HG02943 (cell line): ENCODE results near the gene AFF1.

Experiments
- ATAC-seq: cut with Tn5 transposase; IDR thresholded peaks from one replicate; pipeline ENCODE4 v1.9.1; 2021; ENCODE audit warnings: mild to moderate bottlenecking, low read depth, moderate library complexity; ENCODE audit not compliant: unreplicated experiment

Gene AFF1

DNA sequence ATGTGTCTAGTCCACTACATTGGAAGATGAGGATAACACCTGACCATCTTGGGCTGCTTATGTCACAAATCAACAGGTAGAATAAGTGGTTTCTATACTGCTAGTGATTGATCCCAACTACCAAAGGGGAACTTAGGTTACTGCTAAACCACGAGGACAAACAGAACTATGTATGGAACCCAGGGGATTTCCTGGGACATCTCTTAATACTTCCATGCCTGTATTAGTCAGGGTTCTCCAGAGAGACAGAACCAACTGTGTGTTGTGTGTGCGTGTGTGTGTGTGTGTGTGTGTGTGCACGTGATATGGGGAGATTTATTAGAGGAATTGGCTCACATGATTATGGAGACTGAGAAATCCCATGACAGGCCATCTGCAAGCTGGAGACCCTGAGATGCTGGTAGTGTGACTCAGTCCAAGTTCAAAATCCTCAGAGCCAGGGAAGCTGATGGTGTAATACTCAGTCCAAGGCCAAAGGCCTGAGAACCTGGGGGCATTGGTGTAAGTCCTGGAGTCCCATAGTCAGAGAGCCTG is 16.2 kb upstream of the AFF1 start:
- ATAC-seq: no peak

- no peak for ATAC-seq
Measured at GRCh38 chr4:86919561-86920223, 15.1 kb upstream of the AFF1 start.

DNA sequence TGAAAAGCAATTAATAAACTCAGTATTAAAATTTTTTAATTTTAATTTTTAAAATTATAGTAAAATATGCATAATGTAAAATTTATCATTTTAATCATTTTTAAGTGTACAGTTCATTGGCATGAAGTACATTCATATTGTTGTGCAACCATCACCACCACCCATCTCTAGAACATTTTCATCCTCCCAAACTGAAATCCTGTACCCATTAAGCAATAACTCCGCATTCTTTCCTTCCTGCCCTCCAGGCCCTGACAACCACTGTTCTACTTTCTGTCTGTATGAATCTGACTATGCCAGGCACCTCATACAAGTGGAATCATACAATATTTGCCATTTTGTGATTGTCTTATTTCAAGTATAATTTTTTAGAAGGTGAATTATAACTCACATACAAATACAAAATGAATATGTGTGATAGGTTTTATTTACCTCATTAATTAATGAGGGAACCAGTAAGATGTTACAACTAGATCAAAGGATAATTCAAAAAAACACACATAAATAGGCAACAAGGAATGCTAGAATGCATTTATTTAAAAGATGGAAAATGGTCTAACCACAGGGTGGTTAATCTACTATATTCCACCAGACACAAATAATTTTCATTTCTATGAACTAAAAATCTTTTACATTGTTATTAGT is 13.1 kb upstream of the AFF1 start:
- no peak for ATAC-seq

- ATAC-seq: no peak
Measured at GRCh38 chr4:86924811-86925210, 10.0 kb upstream of the AFF1 start.

- ATAC-seq: no peak
Measured at GRCh38 chr4:86926435-86927086, 8.2 kb upstream of the AFF1 start.

DNA sequence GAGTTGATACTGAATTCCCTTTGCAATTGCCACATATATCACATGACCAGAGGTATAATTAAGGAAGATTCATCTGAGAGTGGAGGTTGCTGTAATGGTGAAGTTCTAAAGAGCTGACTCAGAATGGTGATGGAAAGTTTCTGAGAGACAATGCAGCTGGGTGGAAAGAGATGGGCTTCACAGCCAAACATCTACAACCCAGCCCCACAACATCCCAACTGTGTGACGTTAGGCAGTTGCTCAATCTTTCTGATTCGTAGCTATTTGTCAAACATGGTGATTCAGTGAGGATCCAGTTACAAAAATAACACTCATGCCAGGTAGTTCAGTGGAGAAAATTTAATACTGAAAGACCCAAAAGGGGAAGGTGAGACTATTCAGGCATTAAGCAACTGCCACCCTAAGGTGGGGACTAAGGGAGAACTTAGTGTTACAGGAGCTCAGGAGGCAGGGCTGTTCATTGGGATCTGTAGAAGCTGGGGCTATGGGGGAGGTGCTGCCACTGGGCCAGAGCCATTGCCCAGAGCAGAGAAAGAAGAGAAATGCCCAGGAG is 6.9 kb upstream of the AFF1 start:
- ATAC-seq: no peak

DNA sequence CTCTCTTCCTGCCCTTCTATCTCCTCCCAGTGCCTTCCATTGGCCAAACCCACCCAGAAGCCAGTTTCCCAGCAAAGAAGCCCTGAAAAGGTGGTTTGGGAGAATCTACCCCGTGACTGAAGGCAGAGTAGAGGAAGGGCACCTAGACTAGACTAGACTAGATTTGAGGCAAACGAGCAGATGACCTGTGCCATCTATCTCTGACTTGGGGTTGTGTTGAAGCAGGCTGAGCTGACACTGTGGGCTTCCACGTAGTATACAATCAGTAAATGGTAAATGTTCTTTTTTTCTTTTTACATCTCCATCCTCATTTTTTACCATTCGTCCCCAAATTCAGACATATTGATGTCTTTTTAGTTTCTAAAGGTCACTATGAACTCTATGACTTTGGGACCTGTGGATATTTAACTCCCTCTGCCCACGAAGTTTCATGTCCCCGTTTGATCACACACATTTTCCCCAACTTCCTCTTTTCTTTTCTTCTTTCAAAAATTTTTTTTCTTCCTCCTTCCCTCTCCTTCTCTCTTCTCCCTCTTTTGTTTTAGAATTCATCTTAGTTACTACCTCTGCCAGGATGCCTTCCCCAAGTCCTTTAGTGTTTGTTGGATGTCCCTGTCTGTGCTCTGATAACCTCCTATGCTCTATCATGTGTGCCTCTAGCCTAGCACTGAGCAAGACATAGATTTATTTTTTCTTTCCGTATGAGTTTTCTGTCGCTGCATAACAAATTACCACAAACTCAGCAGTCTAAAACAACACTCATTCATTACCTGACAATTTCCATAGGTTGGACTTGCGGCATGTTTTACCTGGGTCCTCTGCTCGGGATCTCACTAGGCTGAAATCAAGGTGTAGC is 6.2 kb upstream of the AFF1 start:
- no peak for ATAC-seq

- no peak for ATAC-seq
Measured at GRCh38 chr4:86934147-86934770, 552 bp upstream of the AFF1 start.

DNA sequence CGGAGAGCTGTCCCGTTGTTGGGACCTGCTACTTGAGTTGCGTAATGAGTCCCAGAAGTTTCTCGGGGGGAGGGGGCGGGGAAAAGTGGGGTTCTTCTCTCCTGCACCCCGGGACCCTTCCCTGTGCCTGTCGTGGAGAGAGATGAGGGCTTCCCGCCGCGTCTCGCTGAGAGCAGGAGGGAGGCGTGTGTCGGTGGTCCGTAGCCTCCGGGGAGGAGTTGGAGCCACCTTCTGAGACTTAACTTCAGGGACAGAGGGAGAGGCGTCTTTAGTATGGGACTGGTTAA is 698 bp downstream of the AFF1 start:
- no peak for ATAC-seq

DNA sequence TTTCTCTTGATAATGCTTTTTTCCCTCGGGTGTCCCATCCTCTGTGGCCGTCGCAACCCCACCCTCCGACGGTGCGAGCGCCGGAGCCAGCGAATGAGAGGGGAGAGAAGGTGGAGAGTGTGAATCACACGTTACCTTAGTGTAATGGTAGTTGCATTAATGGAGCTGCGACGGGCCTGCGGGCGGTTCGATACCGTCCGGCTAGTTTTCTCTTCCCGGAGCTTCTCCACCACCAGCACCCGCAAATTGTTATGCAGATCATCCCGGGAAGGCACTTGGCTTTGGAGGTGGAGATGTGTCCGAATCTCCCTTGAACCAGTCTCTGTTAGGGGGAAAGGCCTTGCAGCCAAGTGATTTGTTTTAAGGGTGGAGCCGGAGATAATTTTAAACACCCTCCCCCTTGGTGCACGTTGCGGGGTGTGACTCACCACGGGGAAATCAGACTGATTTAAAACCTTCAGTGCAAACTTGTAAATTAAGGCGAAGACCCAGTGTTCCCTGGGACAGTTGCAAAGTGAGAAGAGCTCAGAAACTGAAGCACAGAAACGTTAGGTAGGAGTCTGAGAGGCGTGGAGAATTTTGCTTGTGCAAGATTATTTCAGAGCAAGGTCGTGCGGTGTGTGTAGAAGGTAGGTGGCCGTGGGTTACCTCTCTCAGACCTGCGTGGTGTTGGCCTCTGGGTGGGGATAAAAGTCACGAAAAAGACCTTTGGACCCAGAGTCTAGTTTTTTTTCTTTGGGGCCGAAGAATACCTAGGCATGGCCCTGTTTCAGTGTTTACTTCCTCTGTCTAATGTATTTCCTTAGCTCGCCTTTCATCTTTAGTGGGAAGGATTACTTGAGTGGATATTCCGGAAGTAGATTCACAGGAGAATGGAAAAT is 1.3 kb downstream of the AFF1 start:
- ATAC-seq: peak; percentile 26

GRCh38 chr4:86938771-86939520 is 4.1 kb downstream of the AFF1 start:
- ATAC-seq: no peak

- peak; percentile 58 for ATAC-seq
Measured at GRCh38 chr4:86939729-86940575, 5.1 kb downstream of the AFF1 start.

- no peak for ATAC-seq
Measured at GRCh38 chr4:86940920-86941460, 6.2 kb downstream of the AFF1 start.

DNA sequence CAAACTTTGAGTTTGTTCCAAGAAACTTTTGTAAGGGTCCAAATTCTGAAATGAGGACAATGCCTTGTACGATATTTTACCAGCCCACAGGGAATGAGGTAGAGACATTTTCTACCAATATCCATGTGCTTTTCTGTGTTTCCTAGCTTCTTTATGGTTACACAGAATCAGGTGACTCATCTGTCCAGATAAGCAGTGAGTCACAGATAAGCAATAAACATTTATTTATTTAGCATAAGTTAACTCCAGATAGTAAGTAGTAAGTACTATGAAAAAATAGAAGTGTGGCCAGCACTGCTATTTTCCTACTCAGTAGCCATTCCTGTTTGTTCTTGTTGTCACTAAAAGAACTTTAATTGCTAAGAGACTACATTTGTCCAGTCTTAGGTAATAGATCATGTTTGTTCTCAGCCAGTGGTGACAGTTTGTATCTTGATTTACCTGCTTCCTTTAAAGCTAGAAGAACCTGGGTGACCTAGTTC is 7.4 kb downstream of the AFF1 start:
- no peak for ATAC-seq

- ATAC-seq: no peak
Measured at GRCh38 chr4:86944964-86945781, 10.4 kb downstream of the AFF1 start.

GRCh38 chr4:86946868-86947500 is 12.2 kb downstream of the AFF1 start:
- no peak for ATAC-seq
